Rectal smooth muscle tissue (tissue), 1 donor: Measurements from ENCODE around the gene ALG2.
A peak's percentile ranks its signal among the peaks of the same experiment; 100 is the strongest.

Experiments used
- H3K27ac ChIP-seq: one replicate; pipeline ENCODE4 v1.7.0; 2013; ENCODE audit warnings: low read depth, low read length, inconsistent platforms
- H3K27me3 ChIP-seq: one replicate; pipeline ENCODE4 v1.7.0; 2013; ENCODE audit warnings: low read length; ENCODE audit not compliant: control insufficient read depth, insufficient read depth
- H3K36me3 ChIP-seq: one replicate; pipeline ENCODE4 v1.7.0; 2013; ENCODE audit warnings: low read length; ENCODE audit not compliant: control insufficient read depth, insufficient read depth
- H3K4me1 ChIP-seq: one replicate; pipeline ENCODE4 v1.7.0; 2013; ENCODE audit warnings: low read length; ENCODE audit not compliant: control insufficient read depth, insufficient read depth
- H3K4me3 ChIP-seq: one replicate; pipeline ENCODE4 v1.7.0; 2013; ENCODE audit warnings: low read length
- H3K9ac ChIP-seq: one replicate; pipeline ENCODE4 v1.7.0; 2013; ENCODE audit warnings: low read length

ALG2 gene

DNA sequence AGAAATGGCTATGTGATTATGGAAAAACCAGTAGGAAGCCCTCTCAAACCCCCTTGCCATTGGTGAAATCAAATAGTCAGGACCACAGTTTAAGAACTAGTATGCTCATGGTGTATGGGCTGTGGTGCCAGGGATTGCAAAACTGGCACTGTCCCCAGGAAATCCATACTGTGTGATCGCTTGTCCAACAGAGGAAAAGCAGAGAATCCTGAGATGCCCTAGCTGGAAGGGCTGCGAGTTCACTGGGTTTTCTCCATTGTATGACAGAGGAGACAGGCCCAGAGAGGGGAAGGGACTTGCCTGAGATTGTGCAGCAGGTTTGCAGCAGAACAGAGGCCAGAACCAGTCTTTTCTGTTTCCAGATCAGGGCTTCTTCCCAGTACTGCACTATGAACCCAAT lies 12.9 kb upstream of the ALG2 start:
- Histone ChIP-seq H3K9ac (no peak overlapping the region), H3K27ac (peak overlapping the region; percentile 25), H3K36me3 (no peaks in the 10 kb centered on the region), H3K4me1 (no peaks in the 10 kb centered on the region), H3K4me3 (no peak overlapping the region), H3K27me3 (no peaks in the 10 kb centered on the region)

DNA sequence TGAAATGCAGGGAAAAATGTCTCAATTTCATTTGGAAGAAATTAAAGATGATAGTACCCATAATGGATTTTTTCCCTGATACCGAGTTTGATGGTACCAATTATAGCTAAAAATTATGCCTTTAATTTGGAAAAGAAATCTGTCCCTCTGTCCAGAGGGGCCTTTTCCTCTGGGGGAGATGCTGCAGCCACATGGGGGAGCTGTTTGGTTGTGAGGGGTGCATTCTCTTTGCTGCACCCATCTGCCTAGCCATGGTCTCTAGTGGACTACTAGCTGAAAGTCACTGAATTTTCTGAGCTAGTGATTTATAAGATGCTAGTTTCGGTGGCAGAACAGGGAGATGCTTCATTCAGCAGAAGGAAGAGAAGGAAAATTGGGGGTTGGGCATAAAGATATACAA lies 10.0 kb upstream of the ALG2 start:
- no peak overlapping the region for H3K27ac ChIP-seq
- no peaks in the 10 kb centered on the region for H3K4me1 ChIP-seq
- no peak overlapping the region for H3K4me3 ChIP-seq
- peaks cover 9% of the 10 kb centered on the region for H3K36me3 ChIP-seq
- no peaks in the 10 kb centered on the region for H3K27me3 ChIP-seq
- no peak overlapping the region for H3K9ac ChIP-seq

DNA sequence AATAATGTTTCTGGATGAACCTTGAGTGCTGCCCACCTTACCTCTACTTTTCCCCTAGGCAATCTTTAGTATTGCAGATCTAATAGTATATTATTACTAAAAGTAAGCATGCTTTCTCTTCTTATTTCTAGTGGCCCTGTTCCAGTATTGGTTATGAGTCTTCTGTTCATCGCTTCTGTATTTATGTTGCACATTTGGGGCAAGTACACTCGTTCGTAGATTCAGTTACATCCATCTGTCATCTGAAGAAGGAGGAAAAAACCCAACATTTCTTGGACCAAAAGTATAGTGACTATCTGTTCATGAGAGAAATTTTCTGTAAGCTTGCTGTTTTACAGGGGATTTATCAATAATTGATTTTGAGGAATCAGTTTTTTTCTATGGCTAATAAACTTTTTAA lies 8.5 kb upstream of the ALG2 start:
- Histone ChIP-seq H3K4me3 (no peak overlapping the region), H3K27me3 (no peaks in the 10 kb centered on the region), H3K4me1 (no peaks in the 10 kb centered on the region), H3K27ac (no peak overlapping the region), H3K36me3 (peaks cover 9% of the 10 kb centered on the region), H3K9ac (no peak overlapping the region)

DNA sequence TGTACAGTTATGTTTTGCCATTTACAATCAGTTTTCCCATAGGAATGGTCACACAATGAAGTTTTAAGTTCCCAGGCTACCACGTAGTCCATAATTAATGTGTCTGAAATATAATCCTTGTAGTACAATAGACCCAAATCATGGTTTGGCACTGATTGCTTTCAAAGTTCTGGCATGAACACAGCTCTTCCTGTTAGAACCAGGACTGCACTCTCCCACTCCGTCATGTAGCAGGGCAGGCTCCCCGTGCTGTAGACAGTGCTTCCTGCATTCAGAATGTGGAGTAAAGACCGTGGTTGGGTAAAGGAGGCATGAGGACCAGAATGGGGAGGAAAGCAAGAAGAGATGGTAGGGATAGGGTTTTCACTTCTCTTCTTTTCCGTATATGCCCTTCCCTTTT lies 4.3 kb upstream of the ALG2 start:
- Histone ChIP-seq H3K9ac (no peak overlapping the region), H3K4me1 (peaks cover 7% of the 10 kb centered on the region), H3K36me3 (peaks cover 9% of the 10 kb centered on the region), H3K27me3 (no peaks in the 10 kb centered on the region), H3K27ac (no peak overlapping the region), H3K4me3 (no peak overlapping the region)

DNA sequence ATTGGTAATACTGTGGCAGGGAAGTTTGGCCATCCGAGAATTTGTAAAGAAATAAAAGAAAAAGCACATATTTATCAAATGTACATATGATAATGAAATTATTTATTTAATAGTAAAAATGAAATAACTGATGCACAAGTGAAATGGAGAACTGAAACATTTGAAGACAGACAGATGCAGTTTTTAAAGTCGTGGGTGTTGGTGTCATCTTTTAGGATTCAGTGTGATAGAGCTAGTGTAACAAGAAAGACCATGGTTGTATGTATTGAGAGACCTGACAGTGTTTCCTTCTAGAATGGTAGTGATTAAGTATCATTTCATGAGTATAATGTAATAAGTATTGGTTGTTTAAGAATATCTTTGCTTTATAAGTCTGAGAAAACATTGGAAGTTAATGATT lies 2.7 kb upstream of the ALG2 start:
- H3K4me3 ChIP-seq: no peak overlapping the region
- H3K27ac ChIP-seq: no peak overlapping the region
- peaks cover 9% of the 10 kb centered on the region for H3K36me3 ChIP-seq
- H3K9ac ChIP-seq: no peak overlapping the region
- peaks cover 12% of the 10 kb centered on the region for H3K4me1 ChIP-seq
- H3K27me3 ChIP-seq: no peaks in the 10 kb centered on the region

DNA sequence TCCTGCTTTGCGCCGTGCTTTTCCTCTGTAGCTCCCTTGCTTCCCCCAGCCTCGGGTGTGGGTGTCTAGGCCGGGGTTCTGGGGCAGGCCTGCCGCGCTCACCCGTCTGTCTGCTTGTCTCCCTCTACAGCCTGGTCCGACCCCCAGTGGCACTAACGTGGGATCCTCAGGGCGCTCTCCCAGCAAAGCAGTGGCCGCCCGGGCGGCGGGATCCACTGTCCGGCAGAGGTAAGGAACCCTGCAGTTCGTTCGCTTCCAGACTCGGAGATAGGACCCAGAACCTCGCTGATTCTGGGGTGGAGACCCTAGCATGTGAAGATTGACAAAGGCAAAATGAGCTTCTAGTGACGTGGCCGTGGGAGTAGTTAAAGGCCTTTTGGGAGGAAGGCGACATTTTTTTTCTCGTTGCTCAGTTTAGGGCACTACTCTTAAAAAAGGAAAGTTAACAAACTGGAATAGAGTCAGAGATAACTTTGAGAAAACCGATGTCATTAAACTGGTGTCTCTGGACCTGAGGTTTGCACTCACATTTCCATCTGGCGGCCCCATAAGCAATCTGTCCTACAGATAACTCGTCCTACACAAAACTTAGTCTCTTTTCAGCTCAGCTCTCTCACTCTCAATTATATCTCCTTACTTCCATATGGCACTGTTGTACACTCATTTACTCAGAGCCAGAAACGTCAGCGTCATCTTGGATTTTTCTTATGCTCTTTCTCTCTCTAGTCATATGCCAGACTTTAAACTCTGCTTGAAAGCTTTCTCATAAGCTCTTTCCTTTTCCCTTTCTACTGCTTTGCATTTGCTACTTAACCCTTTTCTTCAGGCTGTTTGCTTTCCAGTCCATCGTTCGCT lies 901 bp upstream of the ALG2 start:
- H3K4me1 ChIP-seq: peaks cover 12% of the 10 kb centered on the region
- peak overlapping the region; percentile 85 for H3K4me3 ChIP-seq
- H3K27ac ChIP-seq: peak overlapping the region; percentile 92
- no peaks in the 10 kb centered on the region for H3K27me3 ChIP-seq
- peak overlapping the region; percentile 78 for H3K9ac ChIP-seq
- H3K36me3 ChIP-seq: peaks cover 5% of the 10 kb centered on the region

DNA sequence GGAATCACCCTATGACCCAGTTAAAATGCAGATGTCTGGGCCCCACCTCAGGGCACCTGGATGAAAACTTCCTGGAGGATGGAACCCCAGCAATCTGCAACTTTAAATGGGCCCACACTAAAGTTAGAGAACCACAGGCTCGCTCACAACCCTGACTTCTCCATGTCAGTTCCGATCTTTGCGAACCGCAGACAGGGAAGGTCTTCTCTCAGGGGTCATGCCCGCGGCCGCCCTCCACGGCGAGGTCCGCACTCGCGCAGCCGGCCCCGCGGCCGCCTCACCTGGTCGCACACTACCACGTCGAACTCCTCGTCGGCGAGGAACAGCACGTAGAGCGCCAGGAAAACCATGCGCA lies 499 bp downstream of the ALG2 start:
- Histone ChIP-seq H3K27me3 (no peaks in the 10 kb centered on the region), H3K9ac (peak overlapping the region; percentile 78), H3K4me3 (peak overlapping the region; percentile 85), H3K36me3 (peaks cover 5% of the 10 kb centered on the region), H3K27ac (peak overlapping the region; percentile 92), H3K4me1 (peaks cover 12% of the 10 kb centered on the region)

DNA sequence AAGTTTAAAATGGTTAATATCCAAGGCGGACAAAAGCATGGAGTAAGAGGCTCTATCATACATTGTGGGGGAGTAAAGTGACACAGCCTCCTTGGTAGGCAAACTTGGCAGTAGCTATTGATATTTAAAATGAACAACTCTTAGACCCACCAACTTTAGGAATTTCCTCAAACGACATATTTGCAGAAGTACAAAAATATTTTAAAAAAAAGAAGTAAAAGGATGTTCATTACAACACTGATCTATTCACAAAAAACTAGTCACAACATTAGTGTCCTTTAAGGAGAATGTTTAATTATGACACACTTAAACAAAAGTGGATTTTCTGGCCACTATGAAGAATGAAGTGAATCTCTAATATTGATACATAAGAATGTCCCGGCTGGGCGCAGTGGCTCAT lies 1.7 kb downstream of the ALG2 start:
- no peak overlapping the region for H3K9ac ChIP-seq
- no peaks in the 10 kb centered on the region for H3K27me3 ChIP-seq
- peaks cover 8% of the 10 kb centered on the region for H3K36me3 ChIP-seq
- peaks cover 12% of the 10 kb centered on the region for H3K4me1 ChIP-seq
- H3K4me3 ChIP-seq: no peak overlapping the region
- H3K27ac ChIP-seq: no peak overlapping the region

DNA sequence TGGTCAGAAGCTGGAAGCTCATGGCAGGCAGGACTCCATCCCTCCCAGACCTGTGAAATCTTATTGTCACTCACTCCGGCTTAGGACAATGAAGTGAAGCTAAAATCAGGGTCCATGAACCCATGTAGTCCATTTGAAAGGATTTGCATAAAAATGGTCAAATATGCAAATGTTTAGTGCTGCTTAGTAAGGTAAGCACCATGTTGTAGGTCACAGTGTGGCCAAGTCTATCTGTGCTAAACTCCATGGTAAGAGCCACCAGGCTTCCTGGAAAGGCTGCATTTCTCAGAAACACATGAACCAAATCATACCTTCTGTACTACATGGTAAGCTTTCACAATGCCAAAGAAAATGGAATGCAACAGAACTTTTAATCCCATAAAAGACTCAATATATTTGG lies 5.7 kb downstream of the ALG2 start:
- H3K4me1 ChIP-seq: peaks cover 6% of the 10 kb centered on the region
- no peaks in the 10 kb centered on the region for H3K27me3 ChIP-seq
- H3K27ac ChIP-seq: no peak overlapping the region
- peaks cover 8% of the 10 kb centered on the region for H3K36me3 ChIP-seq
- no peak overlapping the region for H3K9ac ChIP-seq
- no peak overlapping the region for H3K4me3 ChIP-seq

DNA sequence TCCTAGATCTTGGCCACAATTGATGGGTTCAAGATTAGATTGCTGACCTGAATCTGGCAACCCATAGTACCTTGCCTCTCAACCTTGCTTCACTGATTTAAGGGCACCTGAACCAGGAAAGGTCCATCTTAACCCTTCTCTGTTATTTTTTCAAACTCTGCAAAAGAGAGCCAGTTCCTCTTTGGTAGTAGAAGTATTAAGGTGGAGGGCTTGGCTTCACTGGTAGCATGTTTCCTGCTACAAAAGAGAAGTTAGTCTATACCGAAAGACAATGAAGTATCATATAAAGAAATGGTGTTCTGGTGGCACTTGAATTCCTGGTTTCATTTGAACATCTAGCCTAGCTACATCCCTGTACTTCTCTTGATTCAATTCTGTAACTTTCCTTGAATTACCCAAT lies 8.5 kb downstream of the ALG2 start:
- no peaks in the 10 kb centered on the region for H3K27me3 ChIP-seq
- no peak overlapping the region for H3K27ac ChIP-seq
- H3K36me3 ChIP-seq: peaks cover 8% of the 10 kb centered on the region
- no peaks in the 10 kb centered on the region for H3K4me1 ChIP-seq
- no peak overlapping the region for H3K9ac ChIP-seq
- no peak overlapping the region for H3K4me3 ChIP-seq

DNA sequence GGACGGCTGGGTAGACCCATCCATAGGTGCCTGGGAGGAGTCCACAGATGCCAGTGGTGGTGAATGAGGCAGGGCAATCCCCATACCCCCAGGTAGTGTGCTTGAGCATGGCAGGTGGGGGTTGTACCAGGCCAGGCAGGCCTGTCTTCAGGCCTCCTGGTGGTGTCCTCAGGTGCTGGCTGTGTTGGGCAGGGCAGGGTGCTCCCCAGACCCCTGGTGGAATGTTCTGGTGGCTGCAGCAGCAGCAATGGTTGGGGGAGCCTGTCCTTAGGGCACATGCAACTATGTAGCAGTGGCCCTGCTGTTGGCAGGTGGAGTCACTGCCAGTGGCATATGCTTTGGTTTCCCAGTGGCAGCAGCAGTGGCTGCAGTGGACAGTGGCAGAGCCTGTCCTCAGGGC lies 10.0 kb downstream of the ALG2 start:
- H3K4me1 ChIP-seq: no peaks in the 10 kb centered on the region
- peaks cover 3% of the 10 kb centered on the region for H3K36me3 ChIP-seq

DNA sequence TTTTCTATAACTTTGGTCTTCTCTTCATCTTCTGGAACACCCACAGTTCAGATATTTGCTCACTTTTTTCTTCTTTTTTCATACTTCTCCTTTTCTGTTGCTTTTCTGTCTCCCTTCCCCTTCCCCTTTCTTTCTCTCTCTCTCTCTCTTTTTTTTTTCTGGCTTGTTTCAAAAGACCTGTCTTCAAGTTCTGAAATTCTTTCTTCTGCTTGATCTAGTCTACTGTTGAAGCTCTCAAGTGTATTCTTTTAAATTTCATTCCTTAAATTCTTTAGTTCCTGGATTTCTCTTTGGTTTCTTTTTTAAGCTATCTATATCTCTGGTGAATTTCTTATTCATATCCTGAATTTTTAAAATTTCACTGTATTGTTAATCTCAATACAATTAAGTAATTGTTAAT lies 11.2 kb downstream of the ALG2 start:
- Histone ChIP-seq H3K4me1 (no peaks in the 10 kb centered on the region), H3K36me3 (no peaks in the 10 kb centered on the region), H3K27me3 (no peaks in the 10 kb centered on the region), H3K9ac (no peak overlapping the region), H3K27ac (no peak overlapping the region), H3K4me3 (no peak overlapping the region)

More for the DNA sequence above, 10.0 kb downstream of the ALG2 start:
- H3K9ac ChIP-seq: no peak overlapping the region
- no peak overlapping the region for H3K4me3 ChIP-seq
- H3K27me3 ChIP-seq: no peaks in the 10 kb centered on the region
- no peak overlapping the region for H3K27ac ChIP-seq

DNA sequence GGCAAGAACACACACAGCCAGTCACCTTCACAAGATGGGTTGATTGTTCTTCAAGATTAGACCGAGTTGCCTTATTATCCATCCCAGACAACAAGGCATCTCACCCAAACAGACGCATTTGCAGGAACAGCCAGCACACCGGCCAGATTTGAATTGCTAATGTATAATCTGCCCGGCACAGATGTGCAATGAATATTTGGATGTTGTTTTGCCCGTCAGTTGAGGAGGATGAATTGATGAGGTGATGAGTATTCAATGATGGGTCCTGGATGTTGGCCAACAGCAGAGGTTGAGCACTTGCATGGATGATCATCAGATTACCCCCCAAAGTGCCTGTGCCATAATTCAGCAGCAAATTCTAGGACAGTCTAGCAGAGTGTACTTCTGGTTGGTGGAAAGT lies 20.1 kb downstream of the ALG2 start:
- Histone ChIP-seq H3K4me3 (no peak overlapping the region), H3K27ac (no peak overlapping the region), H3K9ac (no peak overlapping the region), H3K4me1 (no peaks in the 10 kb centered on the region), H3K27me3 (no peaks in the 10 kb centered on the region), H3K36me3 (no peaks in the 10 kb centered on the region)
